HCT116 (cell line): ENCODE results near the gene PGR.

Source experiments
- ATF3 ChIP-seq: IDR thresholded peaks from 2 replicates; pipeline ENCODE4 v1.6.1; 2012
- CBX3 ChIP-seq: IDR thresholded peaks from 2 replicates; pipeline ENCODE4 v1.6.1; 2012; ENCODE audit warnings: low read depth
- CTCF ChIP-seq, 3 experiments: fragments of 200-600 bp in 1 of 3; sonication (generic) in 1 of 3; IDR thresholded peaks in 2 of 3; conservative IDR thresholded peaks in 1 of 3; 2 replicates each; pipeline ENCODE4 v1.5.1; 2012 to 2017; ENCODE audit warnings: low read depth in 2 of 3, low read length in 2 of 3, antibody characterized with exemption in 1 of 3, borderline replicate concordance in 1 of 3, control low read depth in 1 of 3, mild to moderate bottlenecking in 1 of 3, mixed read lengths in 1 of 3, mixed run types in 1 of 3, moderate library complexity in 1 of 3; ENCODE audit not compliant: insufficient read depth in 1 of 3
- EGR1 ChIP-seq: IDR thresholded peaks from 2 replicates; pipeline ENCODE4 v1.6.1; 2012; ENCODE audit warnings: low read depth
- EZH2 ChIP-seq: fragments of 200-600 bp; sonication (generic); IDR thresholded peaks from 2 replicates; pipeline ENCODE4 v1.6.1; 2017; ENCODE audit warnings: antibody characterized with exemption, mixed run types
- EZH2phosphoT487 ChIP-seq: fragments of 200-600 bp; IDR thresholded peaks from 2 replicates; pipeline ENCODE4 v1.6.1; 2018; ENCODE audit warnings: antibody characterized with exemption, borderline replicate concordance
- FOSL1 ChIP-seq: IDR thresholded peaks from 2 replicates; pipeline ENCODE4 v1.6.1; 2012; ENCODE audit warnings: low read depth
- JUND ChIP-seq: IDR thresholded peaks from 2 replicates; pipeline ENCODE4 v1.6.1; 2012
- POLR2A ChIP-seq: IDR thresholded peaks from 2 replicates; pipeline ENCODE4 v1.7.0; 2011; ENCODE audit warnings: borderline replicate concordance; ENCODE audit not compliant: insufficient read depth, insufficient read length; ENCODE audit errors: extremely low read depth
- POLR2AphosphoS5 ChIP-seq: IDR thresholded peaks from 2 replicates; pipeline ENCODE4 v1.6.1; 2011; ENCODE audit warnings: mild to moderate bottlenecking, low read depth, low read length, moderate library complexity
- RAD21 ChIP-seq: IDR thresholded peaks from 2 replicates; pipeline ENCODE4 v1.6.1; 2012; ENCODE audit warnings: low read depth, mild to moderate bottlenecking
- SIN3A ChIP-seq: IDR thresholded peaks from 2 replicates; pipeline ENCODE4 v1.6.1; 2012; ENCODE audit warnings: low read depth
- SRF ChIP-seq: IDR thresholded peaks from 2 replicates; pipeline ENCODE4 v1.6.1; 2012; ENCODE audit warnings: low read depth

- TF ChIP-seq CTCF (IDR thresholded peaks at IDR 0.05 in 2 of 3, conservative IDR thresholded peaks at IDR 0.05 in 1 of 3; ENCODE audit: borderline replicate concordance in 1 of 3, insufficient read depth in 1 of 3, low read depth in 2 of 3, low read length in 2 of 3) = peak in 2 of 3 experiments; percentile 41 to 52; a peak in 4 of 6 replicates
- no peak for TF ChIP-seq EZH2phosphoT487
- TF ChIP-seq POLR2A = no peak
- TF ChIP-seq POLR2AphosphoS5 = no peak
- TF ChIP-seq ATF3 = no peak
- TF ChIP-seq EZH2 = no peak
- peak; percentile 32; the same call in 1 of the 2 replicates for TF ChIP-seq RAD21
- no peak for TF ChIP-seq EGR1
- no peak for TF ChIP-seq CBX3
- TF ChIP-seq SRF = no peak
- TF ChIP-seq JUND = no peak
- no peak for TF ChIP-seq FOSL1
- TF ChIP-seq SIN3A = no peak
Observed at GRCh38 chr11:101003468-101003867, 126.1 kb downstream of the PGR start.
